ENCODE results near the gene ATOX1. TPM values are rescaled to one million over a fixed set of nuclear protein-coding genes. Genes with fewer than 3 reads are reported as not detected.

ATOX1 gene
- polyA plus RNA-seq, 4 donors = 74.8 to 116 (median 108) TPM

- peak in 2 of 4 donors; percentile 44 to 72 for DNase-seq (ENCODE audit: low read depth in 4 of 4, low spot score in 3 of 4)
Measured at GRCh38 chr5:151770383-151771258, 12.2 kb upstream of the ATOX1 start.

- DNase-seq (ENCODE audit: low read depth in 4 of 4, low spot score in 3 of 4) = no peak
Measured at GRCh38 chr5:151766975-151767374, 8.5 kb upstream of the ATOX1 start.

- no peak for DNase-seq (ENCODE audit: low read depth in 4 of 4, low spot score in 3 of 4)
Measured at GRCh38 chr5:151764801-151765200, 6.4 kb upstream of the ATOX1 start.

GRCh38 chr5:151758141-151758429 lies 346 bp downstream of the ATOX1 start:
- no peak for DNase-seq (ENCODE audit: low read depth in 4 of 4, low spot score in 3 of 4)

- DNase-seq (ENCODE audit: low read depth in 4 of 4, low spot score in 3 of 4) = no peak
Measured at GRCh38 chr5:151757233-151758140, 944 bp downstream of the ATOX1 start.

- no peak for DNase-seq (ENCODE audit: low read depth in 4 of 4, low spot score in 3 of 4)
Measured at GRCh38 chr5:151755383-151755782, 3.0 kb downstream of the ATOX1 start.

GRCh38 chr5:151751593-151751992 lies 6.8 kb downstream of the ATOX1 start:
- no peak for DNase-seq (ENCODE audit: low read depth in 4 of 4, low spot score in 3 of 4)

- DNase-seq (ENCODE audit: low read depth in 4 of 4, low spot score in 3 of 4) = no peak
Measured at GRCh38 chr5:151751091-151751490, 7.3 kb downstream of the ATOX1 start.

- DNase-seq (ENCODE audit: low read depth in 4 of 4, low spot score in 3 of 4) = no peak
Measured at GRCh38 chr5:151750121-151750520, 8.3 kb downstream of the ATOX1 start.

GRCh38 chr5:151745071-151745705 lies 13.2 kb downstream of the ATOX1 start:
- no peak for DNase-seq (ENCODE audit: low read depth in 4 of 4, low spot score in 3 of 4)

GRCh38 chr5:151743530-151743929 lies 14.9 kb downstream of the ATOX1 start:
- no peak for DNase-seq (ENCODE audit: low read depth in 4 of 4, low spot score in 3 of 4)

- peak in 1 of 4 donors; percentile 37 for DNase-seq (ENCODE audit: low read depth in 4 of 4, low spot score in 3 of 4)
Measured at GRCh38 chr5:151742870-151743294, 15.5 kb downstream of the ATOX1 start.

GRCh38 chr5:151741678-151742423 lies 16.6 kb downstream of the ATOX1 start:
- DNase-seq (ENCODE audit: low read depth in 4 of 4, low spot score in 3 of 4) = no peak

- DNase-seq (ENCODE audit: low read depth in 4 of 4, low spot score in 3 of 4) = no peak
Measured at GRCh38 chr5:151740958-151741373, 17.5 kb downstream of the ATOX1 start.

GRCh38 chr5:151740336-151740942 lies 18.0 kb downstream of the ATOX1 start:
- peak in 1 of 4 donors; percentile 65 for DNase-seq (ENCODE audit: low read depth in 4 of 4, low spot score in 3 of 4)

- DNase-seq (ENCODE audit: low read depth in 4 of 4, low spot score in 3 of 4) = no peak
Measured at GRCh38 chr5:151739939-151740335, 18.5 kb downstream of the ATOX1 start.

- DNase-seq (ENCODE audit: low read depth in 4 of 4, low spot score in 3 of 4) = no peak
Measured at GRCh38 chr5:151739395-151739794, 19.0 kb downstream of the ATOX1 start.

GRCh38 chr5:151738125-151738848 lies 20.1 kb downstream of the ATOX1 start:
- no peak for DNase-seq (ENCODE audit: low read depth in 4 of 4, low spot score in 3 of 4)

GRCh38 chr5:151737431-151737830 lies 21.0 kb downstream of the ATOX1 start:
- DNase-seq (ENCODE audit: low read depth in 4 of 4, low spot score in 3 of 4) = no peak
